ENCODE data around the gene RECK.

RECK gene

DNA sequence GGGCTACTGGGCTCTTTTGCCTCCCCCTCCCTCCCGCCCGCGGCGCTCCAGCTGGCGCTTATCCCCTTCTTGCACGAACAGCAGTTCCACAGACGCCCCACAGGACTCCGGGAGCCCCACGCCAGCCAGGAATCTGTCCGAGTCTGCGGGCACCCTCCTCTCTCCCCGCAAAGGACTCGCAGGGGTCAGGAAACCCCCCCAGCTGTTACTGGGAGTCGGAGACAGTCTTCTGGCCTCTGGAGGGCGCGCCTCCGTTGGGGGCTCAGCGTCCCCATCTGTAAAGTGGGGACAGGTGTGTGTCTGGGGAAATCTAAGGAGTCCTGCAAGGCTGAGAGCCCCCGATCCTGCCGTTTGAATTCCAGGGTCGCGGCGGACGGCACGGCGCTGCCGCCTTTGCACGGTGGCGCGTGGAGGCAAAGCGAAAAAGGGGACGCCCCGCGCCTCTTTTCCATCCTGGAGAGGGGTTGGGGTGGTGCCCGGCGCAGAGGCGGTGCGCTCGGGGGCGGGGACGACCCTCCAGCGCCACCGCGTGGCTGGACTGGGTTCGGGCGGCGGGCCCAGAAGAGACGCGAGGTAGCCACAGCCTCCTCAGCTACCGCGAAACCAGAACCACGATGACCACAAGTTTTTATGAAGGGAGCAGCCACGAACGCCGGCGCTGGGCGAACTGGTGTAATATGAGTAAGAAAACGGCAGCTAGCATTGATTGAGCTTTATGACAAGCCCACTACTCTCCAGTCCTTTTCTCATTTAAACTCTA, 129.6 kb downstream of the RECK start:
- H3K4me3 ChIP-seq (ENCODE audit: low read depth, low read length) = no peak overlapping the region; the same call in 1 of the 2 replicates
- TF ChIP-seq CTCF (IDR thresholded peaks at IDR 0.05; ENCODE audit: insufficient read depth, low read depth, low read length, missing control alignments) = peak; percentile 92
- peak; percentile 85 for DNase-seq (ENCODE audit: low read depth)

DNA sequence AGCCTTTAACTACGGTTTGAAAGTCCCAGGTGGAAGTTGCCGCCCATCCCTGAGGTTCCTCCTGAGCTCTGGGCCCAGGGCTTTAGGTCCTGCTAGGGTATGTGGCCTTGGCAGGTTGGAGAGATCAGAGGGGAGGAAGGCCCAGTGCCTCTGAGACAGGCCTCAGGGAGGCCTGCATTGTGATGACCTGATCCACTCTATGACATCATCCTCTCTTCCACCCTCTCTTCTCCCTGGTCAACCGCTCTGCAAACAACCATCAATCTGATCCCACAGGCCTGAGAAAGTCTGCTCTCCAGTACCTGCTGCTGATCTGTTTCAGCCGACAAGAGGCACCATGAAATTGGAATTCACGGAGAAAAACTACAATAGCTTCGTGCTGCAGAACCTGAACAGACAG, 132.5 kb downstream of the RECK start, which contains the start of gene CCIN:
CCIN (plus strand) TSS at position 223 of the 400 bp plus-strand sequence; CDS start at position 338, 115 bp downstream.
- no peak for TF ChIP-seq CTCF (IDR thresholded peaks at IDR 0.05; ENCODE audit: insufficient read depth, low read depth, low read length, missing control alignments)
- DNase-seq (ENCODE audit: low read depth) = no peak
- H3K4me3 ChIP-seq (ENCODE audit: low read depth, low read length) = no peak within 1 kb of the TSS

- TF ChIP-seq CTCF (IDR thresholded peaks at IDR 0.05; ENCODE audit: insufficient read depth, low read depth, low read length, missing control alignments) = no peak
- no peak for DNase-seq (ENCODE audit: low read depth)
- no peak overlapping the region for H3K4me3 ChIP-seq (ENCODE audit: low read depth, low read length)
Observed at GRCh38 chr9:36169708-36170107, 133.0 kb downstream of the RECK start.

- no peak overlapping the region for H3K4me3 ChIP-seq (ENCODE audit: low read depth, low read length)
- no peak for TF ChIP-seq CTCF (IDR thresholded peaks at IDR 0.05; ENCODE audit: insufficient read depth, low read depth, low read length, missing control alignments)
- no peak for DNase-seq (ENCODE audit: low read depth)
Observed at GRCh38 chr9:36170531-36170930, 133.8 kb downstream of the RECK start.

DNA sequence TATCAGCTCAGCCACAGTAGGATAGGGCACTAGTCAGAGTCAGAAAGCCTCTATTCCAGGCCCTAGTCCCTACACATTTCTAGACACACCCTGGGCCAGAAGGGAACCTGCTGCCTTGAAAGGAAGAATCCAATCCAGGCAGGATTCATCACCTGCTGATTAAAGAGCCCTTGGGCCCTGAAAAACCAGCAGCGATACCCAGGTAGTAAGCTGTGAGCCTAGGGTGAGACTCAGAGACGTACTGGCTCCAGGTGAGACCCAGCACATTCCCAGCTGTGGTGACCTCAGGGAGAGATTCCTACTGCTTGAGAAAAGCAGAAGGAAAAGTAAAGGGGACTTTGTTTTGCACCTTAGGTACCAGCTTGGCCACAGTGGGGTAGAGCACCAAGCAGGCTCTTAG, 137.1 kb downstream of the RECK start:
- no peak for TF ChIP-seq CTCF (IDR thresholded peaks at IDR 0.05; ENCODE audit: insufficient read depth, low read depth, low read length, missing control alignments)
- H3K4me3 ChIP-seq (ENCODE audit: low read depth, low read length) = no peak overlapping the region
- DNase-seq (ENCODE audit: low read depth) = no peak
